ENCODE results near the gene CEP112.
A peak's percentile ranks its signal among the peaks of the same experiment; 100 is the strongest.
"Not testable (repeated sequence)": the region's sequence is repeated elsewhere in the genome, so short reads cannot be mapped to it uniquely, and the experiment has no call there.

CEP112 gene

GRCh38 chr17:65756760-65757159, 435.2 kb downstream of the CEP112 start:
- no peak for DNase-seq

- no peak for DNase-seq
These were observed 436.1 kb downstream of the CEP112 start for GRCh38 chr17:65755799-65756198.

GRCh38 chr17:65754630-65755029, 437.3 kb downstream of the CEP112 start:
- DNase-seq: no peak

GRCh38 chr17:65754081-65754480, 437.9 kb downstream of the CEP112 start:
- no peak for DNase-seq

GRCh38 chr17:65753348-65753747, 438.6 kb downstream of the CEP112 start:
- DNase-seq: no peak

GRCh38 chr17:65751263-65751662, 440.7 kb downstream of the CEP112 start:
- DNase-seq: no peak

GRCh38 chr17:65750631-65751115, 441.3 kb downstream of the CEP112 start:
- DNase-seq: peak in 1 of 2 experiments; percentile 63

GRCh38 chr17:65750166-65750565, 441.8 kb downstream of the CEP112 start:
- no peak for DNase-seq

GRCh38 chr17:65749479-65749878, 442.5 kb downstream of the CEP112 start:
- DNase-seq: no peak

- no peak for DNase-seq
These were observed 446.7 kb downstream of the CEP112 start for GRCh38 chr17:65745241-65745640.

- DNase-seq: no peak
These were observed 448.7 kb downstream of the CEP112 start for GRCh38 chr17:65743308-65743655.

- no peak for DNase-seq
These were observed 449.3 kb downstream of the CEP112 start for GRCh38 chr17:65742403-65743307.

GRCh38 chr17:65741710-65742109, 450.2 kb downstream of the CEP112 start:
- DNase-seq: no peak

GRCh38 chr17:65739034-65739433, 452.9 kb downstream of the CEP112 start:
- DNase-seq: no peak

- DNase-seq: no peak
These were observed 454.5 kb downstream of the CEP112 start for GRCh38 chr17:65737451-65737850.

- DNase-seq: no peak
These were observed 458.6 kb downstream of the CEP112 start for GRCh38 chr17:65733314-65733713.

GRCh38 chr17:65732667-65733066, 459.3 kb downstream of the CEP112 start:
- DNase-seq: not testable (repeated sequence)

- DNase-seq: no peak
These were observed 461.2 kb downstream of the CEP112 start for GRCh38 chr17:65730711-65731169.

GRCh38 chr17:65729207-65729606, 462.7 kb downstream of the CEP112 start:
- no peak for DNase-seq

GRCh38 chr17:65727832-65728231, 464.1 kb downstream of the CEP112 start:
- no peak for DNase-seq

GRCh38 chr17:65727246-65727645, 464.7 kb downstream of the CEP112 start:
- no peak for DNase-seq

GRCh38 chr17:65723431-65724151, 468.3 kb downstream of the CEP112 start:
- DNase-seq: no peak

GRCh38 chr17:65718601-65719000, 473.3 kb downstream of the CEP112 start:
- DNase-seq: no peak

Measured in NCI-H446 (cell line).